Activated CD4-positive, CD25-positive, alpha-beta regulatory T cell treated with anti-CD3 and anti-CD28 coated beads, Interleukin-2, amount 50 U/mL, for 16 hours (primary cell): ENCODE results near the gene SHROOM3.
"Not testable (repeated sequence)": the region's sequence is repeated elsewhere in the genome, so short reads cannot be mapped to it uniquely, and the experiment has no call there.

Experiments
- DNase-seq: peaks from one replicate; pipeline ENCODE4 v3.0.0-alpha.2; 2020; ENCODE audit warnings: low read depth, low spot score

SHROOM3 gene

DNA sequence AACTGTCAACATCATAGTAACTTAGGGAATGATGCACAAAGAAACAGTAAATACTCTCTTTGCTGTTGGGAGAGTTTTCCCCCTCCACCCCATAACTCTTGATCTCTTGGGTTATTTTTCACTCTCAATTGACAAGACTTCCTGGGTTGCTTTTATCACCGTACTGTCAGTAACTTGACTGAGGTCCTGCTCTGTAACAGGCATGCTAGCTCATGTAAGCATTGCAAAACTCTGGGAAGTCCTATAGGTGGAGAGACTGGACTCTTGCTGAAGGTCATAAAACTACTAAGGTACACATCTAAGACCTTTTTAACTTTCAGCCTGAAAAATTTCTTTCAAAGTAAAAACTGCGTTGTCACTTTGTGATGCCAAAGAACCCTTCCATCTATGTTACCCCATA, 10.9 kb downstream of the SHROOM3 start:
- no peak for DNase-seq

- no peak for DNase-seq
Observed at GRCh38 chr4:76447393-76447851, 12.4 kb downstream of the SHROOM3 start.

DNA sequence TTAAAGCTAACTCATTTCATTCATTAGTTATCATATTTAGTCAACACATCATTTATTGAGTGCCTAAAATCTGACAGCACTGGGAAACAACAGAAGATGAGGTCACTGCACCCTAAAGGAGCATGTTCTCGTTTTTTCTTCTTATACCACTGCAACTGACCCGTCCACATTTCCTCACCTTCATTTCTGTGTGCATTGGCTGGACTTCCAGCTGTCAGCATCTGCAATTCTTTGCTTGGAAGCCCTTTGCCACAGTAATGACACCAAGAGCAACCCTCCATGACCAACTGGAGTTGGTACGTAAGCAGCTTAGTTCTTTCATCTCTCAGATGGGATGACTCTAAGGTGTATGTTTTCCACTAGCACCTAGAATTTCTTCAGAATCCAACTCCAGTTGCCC, 13.2 kb downstream of the SHROOM3 start:
- DNase-seq: no peak

DNA sequence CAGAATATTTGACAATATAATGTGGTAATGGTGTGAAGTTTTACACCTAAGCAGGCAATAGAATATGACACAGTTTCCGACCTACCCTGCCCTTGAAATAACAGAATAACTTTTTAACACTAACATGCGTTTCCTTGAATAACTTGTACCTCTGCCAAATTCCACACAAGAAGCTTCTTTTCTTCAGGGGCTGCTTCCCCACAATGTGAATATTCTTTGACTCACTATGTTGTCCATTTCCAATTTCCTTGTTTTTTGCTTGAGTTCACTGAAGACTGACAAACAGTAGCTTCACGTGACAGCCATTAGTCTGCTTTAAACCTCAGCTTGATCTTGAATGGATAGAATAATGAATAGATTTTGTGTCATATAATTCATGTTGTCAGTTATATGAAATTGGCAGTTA, 14.3 kb downstream of the SHROOM3 start:
- DNase-seq: no peak

GRCh38 chr4:76449833-76450232, 14.8 kb downstream of the SHROOM3 start:
- no peak for DNase-seq

DNA sequence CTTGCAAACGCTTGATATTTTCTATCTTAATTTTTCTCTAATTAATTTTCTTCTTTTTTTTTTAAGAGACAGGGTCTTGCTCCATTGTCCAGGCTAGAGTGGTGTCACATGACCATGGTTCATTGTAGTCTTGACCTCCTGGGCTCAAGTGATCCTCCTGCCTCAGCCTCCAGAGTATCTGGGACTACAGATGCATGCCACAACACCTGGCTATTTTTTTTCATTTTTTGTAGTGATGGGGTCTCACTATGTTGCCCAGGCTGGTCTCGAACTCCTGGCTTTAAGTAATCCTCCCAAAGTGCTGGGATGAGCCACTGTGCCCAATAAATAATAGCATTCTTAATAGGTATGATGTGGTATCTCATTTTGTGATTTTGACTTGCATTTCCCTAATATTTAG, 18.2 kb downstream of the SHROOM3 start:
- no peak for DNase-seq

GRCh38 chr4:76454073-76454472, 19.0 kb downstream of the SHROOM3 start:
- not testable (repeated sequence) for DNase-seq

DNA sequence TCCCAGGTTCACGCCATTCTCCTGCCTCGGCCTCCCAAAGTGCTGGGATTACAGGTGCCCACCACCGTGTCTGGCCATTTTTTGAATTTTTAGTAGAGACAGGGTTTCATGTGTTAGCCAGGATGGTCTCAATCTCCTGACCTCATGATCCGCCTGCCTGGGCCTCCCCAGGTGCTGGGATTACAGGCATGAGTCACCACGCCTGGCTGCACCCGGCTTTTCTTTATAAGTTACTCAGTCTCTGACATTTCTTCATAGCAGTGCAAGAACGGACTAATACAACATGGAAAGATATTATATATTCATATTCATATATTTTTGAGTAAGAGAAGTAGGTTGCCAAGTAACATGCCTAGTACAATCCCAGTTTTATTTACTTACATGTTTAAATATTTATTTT, 22.9 kb downstream of the SHROOM3 start:
- DNase-seq: no peak

DNA sequence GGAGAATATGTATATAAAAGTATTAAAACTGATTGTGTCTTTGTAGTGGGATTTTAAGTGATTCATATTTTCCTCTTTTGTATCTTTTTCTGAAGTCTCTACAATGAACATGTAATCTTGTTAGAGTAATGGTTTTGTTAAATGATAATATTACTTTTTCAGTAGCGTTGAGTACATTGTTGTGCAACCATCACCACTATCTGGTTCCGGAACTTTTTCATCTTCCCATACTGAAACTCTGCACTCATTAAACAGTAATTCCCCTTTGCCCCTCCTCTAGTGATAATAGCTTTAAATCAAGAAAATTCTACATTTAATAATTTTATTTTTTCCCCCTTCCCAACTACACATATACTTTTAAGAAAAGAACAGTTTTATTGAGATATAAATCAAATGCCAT, 23.3 kb downstream of the SHROOM3 start:
- DNase-seq: no peak

DNA sequence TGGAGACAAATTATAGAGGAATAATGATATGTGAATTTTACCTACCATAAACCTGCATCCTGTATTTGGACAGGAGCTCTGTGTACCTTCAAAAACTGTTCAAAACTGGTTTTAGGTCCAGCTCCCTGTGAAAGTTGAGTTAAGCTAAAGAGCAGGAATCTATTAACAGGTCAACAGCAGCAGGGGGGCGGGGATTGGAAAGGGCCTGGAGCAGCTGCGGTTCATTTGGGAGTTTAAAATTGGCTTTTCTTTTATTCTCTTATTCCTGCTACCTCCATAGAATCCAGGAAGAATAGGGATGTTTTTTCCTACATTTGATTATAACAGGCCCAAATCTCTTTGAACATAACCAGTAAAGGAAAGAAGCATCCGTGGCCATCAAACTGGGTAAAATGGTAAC, 23.8 kb downstream of the SHROOM3 start:
- no peak for DNase-seq

DNA sequence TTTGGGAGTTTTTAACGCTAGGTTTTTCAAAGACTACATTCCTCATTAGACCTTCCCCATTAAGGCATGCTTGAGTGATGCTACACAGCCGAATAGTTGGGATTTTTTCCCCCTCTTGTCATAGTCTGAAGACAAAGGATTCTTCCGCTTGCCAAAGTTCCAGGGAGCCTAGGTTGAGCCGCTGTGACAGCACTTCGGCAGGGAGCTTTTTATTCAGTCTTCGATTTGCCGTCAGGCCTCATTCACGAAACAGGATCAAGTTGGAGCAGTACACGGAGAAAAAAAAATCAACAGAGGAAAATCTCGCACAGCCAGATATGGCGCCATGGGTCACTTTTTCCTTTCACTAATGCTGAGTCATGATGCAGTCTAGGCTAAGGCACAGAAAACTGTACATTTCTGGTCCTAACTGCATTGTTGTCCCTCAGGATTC, 24.3 kb downstream of the SHROOM3 start:
- DNase-seq: no peak

GRCh38 chr4:76463568-76463967, 28.5 kb downstream of the SHROOM3 start:
- no peak for DNase-seq

DNA sequence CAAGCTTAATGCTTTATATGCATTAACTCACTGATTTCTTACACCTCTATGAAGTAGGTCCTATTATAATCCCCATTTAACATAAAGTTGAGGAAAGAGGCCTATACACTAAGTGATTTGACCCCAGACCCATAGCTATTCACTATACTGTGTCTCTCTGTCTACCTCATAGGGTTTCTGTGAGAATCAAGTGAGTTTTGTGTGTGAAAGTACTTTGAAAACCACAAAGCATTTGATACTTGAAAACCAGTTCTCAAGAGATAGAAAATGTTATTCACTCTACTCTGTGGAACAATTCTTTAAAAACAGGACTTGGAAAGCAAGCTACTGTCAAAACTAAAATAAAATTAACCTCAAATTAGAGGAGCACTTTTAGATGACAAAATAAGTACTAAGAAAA, 35.0 kb downstream of the SHROOM3 start:
- no peak for DNase-seq

GRCh38 chr4:76470532-76470931, 35.5 kb downstream of the SHROOM3 start:
- no peak for DNase-seq

DNA sequence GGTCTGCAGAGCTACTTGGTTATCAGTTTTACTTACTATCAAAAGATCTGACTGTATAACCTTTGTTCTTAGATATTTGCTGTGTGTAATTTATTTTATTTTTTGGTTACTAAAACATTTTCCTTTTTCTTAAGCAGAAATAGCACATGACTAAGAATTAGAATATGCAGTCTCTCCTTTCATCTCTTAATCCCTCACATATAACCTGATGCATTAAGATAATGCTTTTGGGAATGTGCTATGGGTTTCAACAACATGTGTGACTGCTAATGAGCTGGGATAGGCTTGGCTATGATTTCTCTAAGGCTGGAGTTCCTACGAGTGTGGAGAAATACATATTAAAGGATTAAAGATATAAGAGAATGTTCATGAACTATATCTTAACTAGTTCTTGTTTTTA, 41.5 kb downstream of the SHROOM3 start:
- DNase-seq: no peak

- no peak for DNase-seq
Observed at GRCh38 chr4:76484654-76485053, 49.6 kb downstream of the SHROOM3 start.

GRCh38 chr4:76485450-76485849, 50.4 kb downstream of the SHROOM3 start:
- no peak for DNase-seq

GRCh38 chr4:76486588-76487276, 51.7 kb downstream of the SHROOM3 start:
- DNase-seq: no peak

DNA sequence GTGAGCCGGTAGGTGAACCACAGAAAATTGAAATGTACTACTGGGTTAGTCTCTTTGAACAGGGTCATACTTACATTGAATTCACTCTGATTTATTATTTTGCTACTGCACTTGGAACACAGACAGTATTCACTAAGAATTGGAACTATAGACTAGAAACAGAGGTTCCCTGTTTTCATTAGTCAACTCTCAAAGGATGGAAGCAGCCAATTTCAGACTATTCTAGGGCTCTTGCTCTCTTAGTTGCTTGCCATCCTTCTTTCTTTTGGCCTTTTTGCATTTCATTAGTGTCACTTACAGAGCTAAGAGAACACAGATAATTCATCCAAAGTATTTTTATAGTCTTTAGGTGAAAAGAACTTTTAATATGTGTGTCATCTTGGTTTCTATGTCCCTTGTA, 52.6 kb downstream of the SHROOM3 start:
- no peak for DNase-seq

- no peak for DNase-seq
Observed at GRCh38 chr4:76488455-76488854, 53.4 kb downstream of the SHROOM3 start.

- DNase-seq: no peak
Observed at GRCh38 chr4:76488888-76489685, 54.1 kb downstream of the SHROOM3 start.

GRCh38 chr4:76489686-76490161, 54.7 kb downstream of the SHROOM3 start:
- no peak for DNase-seq

DNA sequence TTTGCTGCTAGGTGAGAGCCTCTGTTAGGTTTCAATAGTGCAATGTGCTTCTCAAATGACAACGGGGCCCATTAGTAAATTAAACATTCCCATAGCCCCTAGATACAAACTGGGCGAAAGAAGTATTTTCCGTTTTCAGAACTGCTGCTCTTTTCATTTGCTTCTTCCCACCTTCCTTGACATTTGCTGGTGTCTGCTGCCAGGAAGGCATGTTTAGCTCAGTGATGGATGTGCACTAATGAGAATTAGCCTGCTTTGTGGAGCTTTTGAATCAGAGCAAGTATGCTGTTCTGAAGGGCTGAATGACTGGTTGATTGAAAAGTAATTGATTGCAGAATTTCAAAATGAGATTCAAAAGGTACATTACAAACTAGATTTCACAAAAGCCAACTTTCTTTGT, 57.0 kb downstream of the SHROOM3 start:
- DNase-seq: no peak
